ENCODE data around the gene CCDC91.

Gene CCDC91

GRCh38 chr12:28543021-28543890, 353.0 kb downstream of the CCDC91 start:
- no peak for DNase-seq

GRCh38 chr12:28550757-28551704, 360.8 kb downstream of the CCDC91 start:
- DNase-seq, result no peak

GRCh38 chr12:28552251-28552970, 362.2 kb downstream of the CCDC91 start:
- DNase-seq, result no peak

GRCh38 chr12:28555748-28556147, 365.5 kb downstream of the CCDC91 start:
- DNase-seq, result no peak

GRCh38 chr12:28558250-28558649, 368.0 kb downstream of the CCDC91 start:
- DNase-seq, result no peak

GRCh38 chr12:28563286-28563685, 373.0 kb downstream of the CCDC91 start:
- no peak for DNase-seq

- no peak for DNase-seq
Measured at GRCh38 chr12:28563936-28564335, 373.7 kb downstream of the CCDC91 start.

- DNase-seq, result no peak
Measured at GRCh38 chr12:28568118-28568517, 377.9 kb downstream of the CCDC91 start.

- no peak for DNase-seq
Measured at GRCh38 chr12:28568704-28569103, 378.4 kb downstream of the CCDC91 start.

GRCh38 chr12:28569698-28570411, 379.6 kb downstream of the CCDC91 start:
- no peak for DNase-seq

GRCh38 chr12:28570811-28571210, 380.6 kb downstream of the CCDC91 start:
- no peak for DNase-seq

- no peak for DNase-seq
Measured at GRCh38 chr12:28574746-28575592, 384.7 kb downstream of the CCDC91 start.

- no peak for DNase-seq
Measured at GRCh38 chr12:28575593-28576205, 385.4 kb downstream of the CCDC91 start.

- no peak for DNase-seq
Measured at GRCh38 chr12:28578361-28578760, 388.1 kb downstream of the CCDC91 start.

- DNase-seq, result no peak
Measured at GRCh38 chr12:28578833-28579252, 388.6 kb downstream of the CCDC91 start.

GRCh38 chr12:28582672-28583376, 392.6 kb downstream of the CCDC91 start:
- no peak for DNase-seq

GRCh38 chr12:28583701-28584261, 393.5 kb downstream of the CCDC91 start:
- no peak for DNase-seq

GRCh38 chr12:28585146-28585545, 394.9 kb downstream of the CCDC91 start:
- no peak for DNase-seq

- DNase-seq, result no peak
Measured at GRCh38 chr12:28586481-28586880, 396.2 kb downstream of the CCDC91 start.

- DNase-seq, result no peak
Measured at GRCh38 chr12:28591831-28592230, 401.6 kb downstream of the CCDC91 start.
